Stimulated activated naive CD4-positive, alpha-beta T cell treated with Interleukin-2 at 50 U/mL for 16 hours (primary cell): ENCODE results near the gene UBTF.
A peak's percentile ranks its signal among the peaks of the same experiment; 100 is the strongest.
"Not testable (repeated sequence)": the region's sequence is repeated elsewhere in the genome, so short reads cannot be mapped to it uniquely, and the experiment has no call there.

ENCODE experiments used
- DNase-seq: peaks from one replicate; lab custom pipeline; 2025; lab: John Stamatoyannopoulos, UW

UBTF gene

GRCh38 chr17:44241106-44241624 lies 21.7 kb upstream of the UBTF start:
- DNase-seq, result no peak

- not testable (repeated sequence) for DNase-seq
Measured at GRCh38 chr17:44237886-44238285, 18.4 kb upstream of the UBTF start.

GRCh38 chr17:44236444-44236991 lies 17.0 kb upstream of the UBTF start:
- DNase-seq, result no peak

- DNase-seq, result no peak
Measured at GRCh38 chr17:44235583-44235936, 16.1 kb upstream of the UBTF start.

- no peak for DNase-seq
Measured at GRCh38 chr17:44233582-44233981, 14.1 kb upstream of the UBTF start.

GRCh38 chr17:44232061-44232460 lies 12.6 kb upstream of the UBTF start:
- DNase-seq, result no peak

- DNase-seq, result no peak
Measured at GRCh38 chr17:44230140-44230539, 10.7 kb upstream of the UBTF start.

GRCh38 chr17:44229090-44229489 lies 9.6 kb upstream of the UBTF start:
- DNase-seq, result no peak

GRCh38 chr17:44223541-44224071 lies 4.1 kb upstream of the UBTF start:
- no peak for DNase-seq

GRCh38 chr17:44222112-44222869 lies 2.8 kb upstream of the UBTF start:
- peak; percentile 31 for DNase-seq

GRCh38 chr17:44221862-44222111 lies 2.3 kb upstream of the UBTF start:
- DNase-seq, result no peak

- DNase-seq, result peak; percentile 65
Measured at GRCh38 chr17:44221084-44221861, 1.8 kb upstream of the UBTF start.

- DNase-seq, result peak; percentile 51
Measured at GRCh38 chr17:44220213-44221083, 973 bp upstream of the UBTF start.

GRCh38 chr17:44219108-44219615 lies 313 bp downstream of the UBTF start:
- peak; percentile 64 for DNase-seq

GRCh38 chr17:44218344-44219107 lies 949 bp downstream of the UBTF start:
- peak; percentile 78 for DNase-seq

GRCh38 chr17:44217738-44218343 lies 1.6 kb downstream of the UBTF start:
- peak; percentile 29 for DNase-seq

- DNase-seq, result no peak
Measured at GRCh38 chr17:44216694-44217093, 2.8 kb downstream of the UBTF start.

GRCh38 chr17:44216173-44216572 lies 3.3 kb downstream of the UBTF start:
- DNase-seq, result no peak

GRCh38 chr17:44214896-44215295 lies 4.6 kb downstream of the UBTF start:
- no peak for DNase-seq

- no peak for DNase-seq
Measured at GRCh38 chr17:44214230-44214494, 5.3 kb downstream of the UBTF start.
